HCT116 (cell line): ENCODE data around the gene CFAP47. TPM values are rescaled to one million over a fixed set of nuclear protein-coding genes. Genes with fewer than 3 reads are reported as not detected.

Source experiments
- ATAC-seq: fragments of 200-7000 bp; cut with Tn5 transposase; 2 replicates; pipeline ENCODE4 v1.9.1; 2020; ENCODE audit warnings: mild to moderate bottlenecking, moderate library complexity
- BruUV-seq: library from RNA; stranded (reverse); fragments of 400-500 nt; replicated peaks from 2 replicates; lab custom pipeline; 2021; lab: Mats Ljungman, UMichigan
- CTCF ChIA-PET: fragments of 300-600 bp; sonication (Branson Sonifier 250); formaldehyde crosslinking; loops from one replicate; lab custom pipeline; 2021; ENCODE audit warnings: antibody characterized with exemption; lab: Charles Lee
- POLR2A ChIA-PET: fragments of 300-600, 350-600 bp; sonication (Branson Sonifier 250); formaldehyde crosslinking; loops from one replicate; lab custom pipeline; 2021; ENCODE audit warnings: antibody characterized with exemption; lab: Charles Lee
- RAD21 ChIA-PET, 2 experiments: fragments of 300-600 bp; sonication (Branson Sonifier 250); formaldehyde crosslinking; loops; one replicate each; lab custom pipeline; 2023; ENCODE audit warnings: low total read pairs in 2 of 2; ENCODE audit not compliant: uncharacterized antibody in 2 of 2, unreplicated experiment in 2 of 2, low non-redundant PET in 1 of 2; lab: Charles Lee
- DNase-seq: peaks from one replicate; pipeline ENCODE4 v3.0.0-alpha.2; 2010; ENCODE audit warnings: low read depth, low spot score
- H2AFZ ChIP-seq: fragments of 200-600 bp; shearing (Covaris generic), sonication (generic); 2 replicates; pipeline ENCODE4 v1.6.1; 2017; ENCODE audit warnings: low read depth, mixed run types, mixed read lengths, antibody characterized with exemption, low read length; ENCODE audit not compliant: poor library complexity, severe bottlenecking
- H3K27ac ChIP-seq: 2 replicates; pipeline ENCODE4 v1.5.1; 2012; ENCODE audit warnings: low read depth, low read length
- H3K27me3 ChIP-seq: fragments of 200-600 bp; sonication (generic); 2 replicates; pipeline ENCODE4 v1.6.1; 2016; ENCODE audit warnings: mixed run types, low read length, mixed read lengths; ENCODE audit not compliant: insufficient read depth
- H3K36me3 ChIP-seq, 2 experiments: fragments of 200-500 bp in 1 of 2; fragments of 200-600 bp in 1 of 2; sonication (Bioruptor generic) in 1 of 2; sonication (generic) in 1 of 2; 2 replicates each; pipeline versions ENCODE4 v1.5.1 to v1.6.1; 2014 to 2016; ENCODE audit warnings: low read length in 2 of 2, inconsistent platforms in 1 of 2, mixed read lengths in 1 of 2, mixed run types in 1 of 2; ENCODE audit not compliant: insufficient read depth in 2 of 2, control insufficient read depth in 1 of 2
- H3K4me1 ChIP-seq, 2 experiments: fragments of 200-600 bp in 1 of 2; sonication (generic) in 1 of 2; 2 replicates each; pipeline versions ENCODE4 v1.5.1 to v1.6.1; 2012 to 2017; ENCODE audit warnings: low read length in 2 of 2, inconsistent platforms in 1 of 2, mild to moderate bottlenecking in 1 of 2, mixed read lengths in 1 of 2, mixed run types in 1 of 2, moderate library complexity in 1 of 2; ENCODE audit not compliant: insufficient read depth in 2 of 2, control insufficient read depth in 1 of 2
- H3K4me2 ChIP-seq: fragments of 200-600 bp; sonication (generic); 2 replicates; pipeline ENCODE4 v1.6.1; 2017; ENCODE audit warnings: mixed run types, low read length, mixed read lengths
- H3K4me3 ChIP-seq, 2 experiments: fragments of 200-600 bp in 1 of 2; sonication (generic) in 1 of 2; replicated peaks in 1 of 2; 2 replicates each; pipeline ENCODE4 v1.5.1; 2011 to 2016; ENCODE audit warnings: low read length in 2 of 2, control low read depth in 1 of 2, low read depth in 1 of 2, mild to moderate bottlenecking in 1 of 2, mixed read lengths in 1 of 2, mixed run types in 1 of 2
- H3K79me2 ChIP-seq: fragments of 200-600 bp; sonication (generic); 2 replicates; pipeline ENCODE4 v1.6.1; 2017; ENCODE audit warnings: mild to moderate bottlenecking, mixed run types, low read length, moderate library complexity, mixed read lengths; ENCODE audit not compliant: insufficient read depth
- H3K9ac ChIP-seq: fragments of 200-600 bp; sonication (generic); 2 replicates; pipeline ENCODE4 v1.6.1; 2016; ENCODE audit warnings: low read length, mixed read lengths
- H3K9me2 ChIP-seq: fragments of 200-600 bp; sonication (generic), shearing (Covaris generic); 2 replicates; pipeline ENCODE4 v1.6.1; 2017; ENCODE audit warnings: mixed run types, mild to moderate bottlenecking, moderate library complexity; ENCODE audit not compliant: insufficient read depth
- H3K9me3 ChIP-seq, 2 experiments: fragments of 200-500 bp in 1 of 2; fragments of 200-600 bp in 1 of 2; sonication (Bioruptor generic) in 1 of 2; sonication (generic) in 1 of 2; 2 replicates each; pipeline ENCODE4 v1.6.1; 2014 to 2017; ENCODE audit warnings: low read length in 2 of 2, mixed read lengths in 2 of 2, inconsistent platforms in 1 of 2, low read depth in 1 of 2, mild to moderate bottlenecking in 1 of 2, mixed run types in 1 of 2, moderate library complexity in 1 of 2; ENCODE audit not compliant: control insufficient read depth in 1 of 2, insufficient read depth in 1 of 2
- H4K20me1 ChIP-seq: fragments of 200-600 bp; sonication (generic), shearing (Covaris generic); 2 replicates; pipeline ENCODE4 v1.6.1; 2017; ENCODE audit warnings: mixed run types, mild to moderate bottlenecking, moderate library complexity; ENCODE audit not compliant: insufficient read depth
- ATF3 ChIP-seq: IDR thresholded peaks from 2 replicates; pipeline ENCODE4 v1.6.1; 2012
- CEBPB ChIP-seq: IDR thresholded peaks from 2 replicates; pipeline ENCODE4 v1.6.1; 2012; ENCODE audit warnings: low read depth
- CTCF ChIP-seq, 3 experiments: fragments of 200-600 bp in 1 of 3; sonication (generic) in 1 of 3; IDR thresholded peaks in 2 of 3; conservative IDR thresholded peaks in 1 of 3; 2 replicates each; pipeline ENCODE4 v1.5.1; 2012 to 2017; ENCODE audit warnings: low read depth in 2 of 3, low read length in 2 of 3, antibody characterized with exemption in 1 of 3, borderline replicate concordance in 1 of 3, control low read depth in 1 of 3, mild to moderate bottlenecking in 1 of 3, mixed read lengths in 1 of 3, mixed run types in 1 of 3, moderate library complexity in 1 of 3; ENCODE audit not compliant: insufficient read depth in 1 of 3
- EZH2 ChIP-seq: fragments of 200-600 bp; sonication (generic); IDR thresholded peaks from 2 replicates; pipeline ENCODE4 v1.6.1; 2017; ENCODE audit warnings: antibody characterized with exemption, mixed run types
- EZH2phosphoT487 ChIP-seq: fragments of 200-600 bp; IDR thresholded peaks from 2 replicates; pipeline ENCODE4 v1.6.1; 2018; ENCODE audit warnings: antibody characterized with exemption, borderline replicate concordance
- FOSL1 ChIP-seq: IDR thresholded peaks from 2 replicates; pipeline ENCODE4 v1.6.1; 2012; ENCODE audit warnings: low read depth
- JUND ChIP-seq: IDR thresholded peaks from 2 replicates; pipeline ENCODE4 v1.6.1; 2012
- REST ChIP-seq: IDR thresholded peaks from 2 replicates; pipeline ENCODE4 v1.6.1; 2012; ENCODE audit warnings: low read depth
- SIN3A ChIP-seq: IDR thresholded peaks from 2 replicates; pipeline ENCODE4 v1.6.1; 2012; ENCODE audit warnings: low read depth
- ZFX ChIP-seq: fragments of 450-650 bp; IDR thresholded peaks from 2 replicates; pipeline ENCODE4 v1.6.1; 2017
- intact Hi-C: fragments of 100-400 bp; cut with micrococcal nuclease; formaldehyde crosslinking; loops from 2 replicates; pipeline ENCODE4 v1.10.0; 2022
- total RNA-seq: library from RNA; stranded (reverse); gene quantifications from one replicate; pipeline ENCODE4 v1.2.1, GENCODE V29; 2021; ENCODE audit not compliant: unreplicated experiment

CFAP47 gene
- total RNA-seq, 1 experiment from 2014 or later = not detected

- intact Hi-C loops = no loop called here
- no peak for TF ChIP-seq ZFX
- no peak for TF ChIP-seq CEBPB
- TF ChIP-seq JUND = no peak
- TF ChIP-seq SIN3A = no peak
- no peak for TF ChIP-seq EZH2phosphoT487
- TF ChIP-seq FOSL1 = no peak
- no peak for TF ChIP-seq EZH2
- TF ChIP-seq CTCF (IDR thresholded peaks at IDR 0.05 in 2 of 3, conservative IDR thresholded peaks at IDR 0.05 in 1 of 3; ENCODE audit: borderline replicate concordance in 1 of 3, insufficient read depth in 1 of 3, low read depth in 2 of 3, low read length in 2 of 3) = no peak
- no peak for TF ChIP-seq ATF3
- no peak for TF ChIP-seq REST
- no peak overlapping the region for H3K4me2 ChIP-seq
Measured at GRCh38 chrX:36035550-36035949, 116.0 kb downstream of the CFAP47 start.

More at GRCh38 chrX:36035550-36035949, 116.0 kb downstream of the CFAP47 start:
- ChIA-PET POLR2A (no interaction called here), RAD21 (no interaction called here), CTCF (no interaction called here)
- ATAC-seq = no peak
- no peaks in the 10 kb centered on the region for H3K27me3 ChIP-seq
- no peaks in the 10 kb centered on the region for H3K9me2 ChIP-seq
- no peaks in the 10 kb centered on the region for H3K36me3 ChIP-seq
- no peak overlapping the region for H3K4me3 ChIP-seq
- no peaks in the 10 kb centered on the region for H3K4me1 ChIP-seq
- H3K9ac ChIP-seq = no peak overlapping the region
- no peak overlapping the region for H3K27ac ChIP-seq
- no peaks in the 10 kb centered on the region for H4K20me1 ChIP-seq
- no peak for DNase-seq
- H3K79me2 ChIP-seq = no peaks in the 10 kb centered on the region
- H3K9me3 ChIP-seq = no peaks in the 10 kb centered on the region
- no peak overlapping the region for H2AFZ ChIP-seq
- BruUV-seq = no TSS peak
